ENCODE results near the gene GRIA1. TPM values are rescaled to one million over a fixed set of nuclear protein-coding genes. Genes with fewer than 3 reads are reported as not detected.

Gene GRIA1
- 1.8 TPM for total RNA-seq

DNA sequence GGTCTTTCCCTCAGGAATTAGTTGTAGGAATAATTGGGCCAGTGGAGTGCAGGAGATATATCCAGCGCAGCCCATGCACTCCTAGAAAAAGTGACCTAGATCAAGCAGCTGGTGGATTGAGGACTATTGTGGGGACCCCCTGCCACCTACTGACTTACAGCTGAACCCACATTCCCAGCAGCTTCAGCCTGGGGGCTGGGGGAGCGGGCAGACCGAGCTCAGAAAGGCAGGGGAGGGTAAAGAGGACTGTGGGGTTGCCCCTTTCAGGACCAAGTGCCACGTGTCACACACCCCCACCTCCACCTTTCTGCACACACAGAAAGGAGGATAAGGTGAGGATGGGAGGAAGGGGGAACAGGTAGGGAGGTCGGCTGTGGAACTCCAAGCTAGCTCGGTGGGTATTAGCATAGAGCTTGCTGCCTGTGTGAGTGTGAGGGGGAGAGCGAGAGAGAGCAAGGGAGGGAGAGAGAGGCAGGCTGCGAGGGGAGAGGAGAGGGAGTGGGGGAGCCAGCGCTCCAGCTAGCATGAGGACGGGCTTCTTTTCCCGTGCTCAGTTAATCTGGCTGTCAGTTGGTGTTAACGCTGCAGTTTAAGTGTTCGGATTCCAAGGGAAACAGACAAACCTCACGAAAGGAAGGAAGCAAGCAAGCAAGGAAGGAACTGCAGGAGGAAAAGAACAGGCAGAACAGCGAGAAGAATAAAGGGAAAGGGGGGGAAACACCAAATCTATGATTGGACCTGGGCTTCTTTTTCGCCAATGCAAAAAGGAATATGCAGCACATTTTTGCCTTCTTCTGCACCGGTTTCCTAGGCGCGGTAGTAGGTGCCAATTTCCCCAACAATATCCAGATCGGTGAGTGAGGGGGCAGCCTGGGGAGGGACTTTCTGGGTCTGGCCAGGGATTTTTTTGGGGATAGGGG is at the start of gene GRIA1:
TSS of gene GRIA1 (plus strand) at position 553 of the 920 bp plus-strand sequence.

Small RNA genes within 50 kb of the gene (small RNA-seq; reads per million reads assigned to genes)
- not detected for gene RN7SL177P (ENCODE audit: low replicate concordance)
